Testis (tissue), 3 donors: ENCODE data around the gene UBE2E3. TPM values are rescaled to one million over a fixed set of nuclear protein-coding genes. Genes with fewer than 3 reads are reported as not detected.

Source experiments
- DNase-seq: peaks from one replicate; pipeline ENCODE4 v3.0.0-alpha.2; 2019
- H3K27ac ChIP-seq, 2 donors: fragments of 200-600 bp; sonication (generic); one replicate each; pipeline ENCODE4 v1.5.1; 2019
- H3K27me3 ChIP-seq: fragments of 200-600 bp; sonication (generic); one replicate; pipeline ENCODE4 v1.5.1; 2019
- H3K36me3 ChIP-seq: fragments of 200-600 bp; sonication (generic); one replicate; pipeline ENCODE4 v1.5.1; 2017; ENCODE audit warnings: low read depth; ENCODE audit errors: missing control alignments
- H3K4me1 ChIP-seq: fragments of 200-600 bp; sonication (generic); one replicate; pipeline ENCODE4 v1.5.1; 2019
- H3K4me3 ChIP-seq, 2 donors: fragments of 200-600 bp; sonication (generic); one replicate each; pipeline ENCODE4 v1.5.1; 2017 to 2019
- H3K9me3 ChIP-seq: fragments of 200-600 bp; sonication (generic); one replicate; pipeline ENCODE4 v1.5.1; 2017
- POLR2A ChIP-seq: fragments of 450-650 bp; IDR thresholded peaks from one replicate; pipeline ENCODE4 v1.6.1; 2017; ENCODE audit warnings: antibody characterized with exemption, mild to moderate bottlenecking, moderate library complexity
- WGBS, 2 donors: methylation state at CpG; one replicate each; pipeline ENCODE4 v1.1.5; 2018; 5-methylcytosine and 5-hydroxymethylcytosine counted together
- intact Hi-C: fragments of 100-400 bp; cut with DNase I; formaldehyde crosslinking; loops from one replicate; pipeline ENCODE4 v1.15.1; 2023; ENCODE audit warnings: low total_unique reads
- polyA plus RNA-seq: library from polyadenylated mRNA; stranded (reverse); fragments of 350-450 nt; fragmentation: Illumina TruSeq; extraction: RNeasy Lipid Tissue Mini Kit (QIAGEN cat#74804); gene quantifications from one replicate; pipeline ENCODE4 v1.2.3, GENCODE V29; 2014; ENCODE audit warnings: low read depth, low replicate concordance; ENCODE audit not compliant: insufficient read depth
- total RNA-seq, 2 donors: library from RNA; depleted of rRNA; stranded (reverse); fragments of >200 nt; gene quantifications; one replicate each; pipeline ENCODE4 v1.2.3, GENCODE V29; 2016
- TF ChIP-seq, protein P1 (sequence below), 3 experiments: fragments of 450-650 bp in 2 of 3; fragments of 200-600 bp in 1 of 3; sonication (generic) in 1 of 3; IDR thresholded peaks; one replicate each; pipeline ENCODE4 v1.5.1; 2016 to 2019; ENCODE audit warnings: antibody characterized with exemption in 3 of 3, mild to moderate bottlenecking in 2 of 3, moderate library complexity in 1 of 3

UBE2E3 gene
- total and polyA plus RNA-seq, 3 donors from 2014 or later = 111 to 138 (median 113) TPM

DNA sequence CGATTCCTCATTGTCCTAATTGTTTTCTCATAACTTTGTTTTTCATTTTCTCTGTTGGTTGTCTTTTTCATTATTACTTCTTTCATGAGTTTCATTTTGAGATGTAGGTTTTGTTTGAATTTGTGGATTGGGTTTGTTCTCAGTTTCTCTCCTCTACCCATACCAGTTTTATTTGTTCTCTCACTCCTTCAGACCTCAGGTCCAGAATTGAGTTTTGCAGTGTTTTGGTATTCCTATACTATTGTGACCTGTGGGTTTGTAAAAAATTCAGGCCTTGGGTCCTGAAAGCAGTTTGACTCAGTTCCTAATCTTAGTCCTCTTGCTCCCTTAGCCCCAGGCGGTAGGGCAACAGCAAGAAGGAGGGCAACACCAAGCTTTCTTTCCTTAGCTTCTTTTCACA is 28.3 kb upstream of the UBE2E3 start:
- H3K27me3 ChIP-seq = no peaks in the 10 kb centered on the region
- no peaks in the 10 kb centered on the region for H3K36me3 ChIP-seq
- no peak overlapping the region for H3K27ac ChIP-seq
- TF ChIP-seq, protein P1, sequence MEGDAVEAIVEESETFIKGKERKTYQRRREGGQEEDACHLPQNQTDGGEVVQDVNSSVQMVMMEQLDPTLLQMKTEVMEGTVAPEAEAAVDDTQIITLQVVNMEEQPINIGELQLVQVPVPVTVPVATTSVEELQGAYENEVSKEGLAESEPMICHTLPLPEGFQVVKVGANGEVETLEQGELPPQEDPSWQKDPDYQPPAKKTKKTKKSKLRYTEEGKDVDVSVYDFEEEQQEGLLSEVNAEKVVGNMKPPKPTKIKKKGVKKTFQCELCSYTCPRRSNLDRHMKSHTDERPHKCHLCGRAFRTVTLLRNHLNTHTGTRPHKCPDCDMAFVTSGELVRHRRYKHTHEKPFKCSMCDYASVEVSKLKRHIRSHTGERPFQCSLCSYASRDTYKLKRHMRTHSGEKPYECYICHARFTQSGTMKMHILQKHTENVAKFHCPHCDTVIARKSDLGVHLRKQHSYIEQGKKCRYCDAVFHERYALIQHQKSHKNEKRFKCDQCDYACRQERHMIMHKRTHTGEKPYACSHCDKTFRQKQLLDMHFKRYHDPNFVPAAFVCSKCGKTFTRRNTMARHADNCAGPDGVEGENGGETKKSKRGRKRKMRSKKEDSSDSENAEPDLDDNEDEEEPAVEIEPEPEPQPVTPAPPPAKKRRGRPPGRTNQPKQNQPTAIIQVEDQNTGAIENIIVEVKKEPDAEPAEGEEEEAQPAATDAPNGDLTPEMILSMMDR (IDR thresholded peaks at IDR 0.05) = no peak
- TF ChIP-seq POLR2A = no peak
- DNase-seq = no peak
- intact Hi-C loops = no loop called here
- no peak overlapping the region for H3K4me3 ChIP-seq
- H3K4me1 ChIP-seq = no peaks in the 10 kb centered on the region
- WGBS, 2 donors = 93 to 96% methylated on average over 2 of the region's 2 CpGs
- H3K9me3 ChIP-seq = no peaks in the 10 kb centered on the region

DNA sequence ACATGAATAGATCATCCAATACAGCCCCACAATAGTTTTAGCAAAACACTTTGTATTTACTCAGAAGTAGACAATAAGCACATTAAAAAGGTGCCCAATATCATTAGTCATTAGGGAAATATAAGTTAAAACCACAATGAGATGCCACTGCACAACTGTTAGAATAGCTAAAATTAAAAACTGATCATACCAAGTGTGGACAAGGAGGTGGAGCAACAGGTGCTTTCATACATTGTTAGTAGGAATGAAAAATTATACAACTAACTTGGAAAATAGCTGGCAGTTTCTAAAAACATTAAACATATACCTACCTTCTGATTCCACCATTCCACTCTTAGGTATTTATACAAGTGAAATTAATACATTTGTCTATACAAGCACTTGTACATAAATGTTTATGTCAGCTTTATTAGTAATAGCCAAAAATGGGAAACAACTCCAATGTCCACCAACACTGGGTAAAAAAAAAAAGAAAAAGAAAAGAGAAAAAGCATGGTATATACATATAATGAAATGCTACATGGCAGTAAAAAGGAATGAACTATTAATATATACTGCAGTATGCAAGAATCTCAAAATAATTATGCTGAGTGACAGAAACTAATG is 27.6 kb upstream of the UBE2E3 start:
- Histone ChIP-seq H3K27ac (no peak overlapping the region), H3K27me3 (no peaks in the 10 kb centered on the region), H3K4me3 (no peak overlapping the region), H3K4me1 (no peaks in the 10 kb centered on the region), H3K9me3 (no peaks in the 10 kb centered on the region), H3K36me3 (no peaks in the 10 kb centered on the region)
- intact Hi-C loops = no loop called here
- no peak for DNase-seq
- TF ChIP-seq POLR2A = no peak
- TF ChIP-seq, protein P1 (IDR thresholded peaks at IDR 0.05) = no peak

DNA sequence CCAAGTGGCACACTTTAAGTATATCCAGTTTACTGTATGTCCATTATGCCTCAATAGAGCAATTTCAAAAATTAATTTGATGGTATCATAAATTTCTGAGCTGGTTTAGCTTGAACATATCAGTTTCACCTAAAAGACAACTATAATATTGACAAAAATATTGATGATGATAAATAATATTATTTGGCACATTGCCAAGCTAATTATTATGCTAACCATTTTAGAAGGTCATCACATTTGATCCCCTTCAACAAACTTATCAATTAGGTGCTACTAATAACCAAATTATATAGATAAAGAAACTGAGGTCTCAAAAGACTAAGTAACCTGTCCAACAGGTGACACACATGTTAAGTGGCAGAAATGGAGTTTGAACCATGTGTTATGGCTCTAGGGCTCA is 26.9 kb upstream of the UBE2E3 start:
- Histone ChIP-seq H3K27ac (no peak overlapping the region), H3K4me3 (no peak overlapping the region), H3K4me1 (no peaks in the 10 kb centered on the region), H3K36me3 (no peaks in the 10 kb centered on the region), H3K27me3 (no peaks in the 10 kb centered on the region), H3K9me3 (no peaks in the 10 kb centered on the region)
- no peak for TF ChIP-seq POLR2A
- TF ChIP-seq, protein P1 (IDR thresholded peaks at IDR 0.05) = no peak
- intact Hi-C loops = no loop called here
- DNase-seq = no peak

DNA sequence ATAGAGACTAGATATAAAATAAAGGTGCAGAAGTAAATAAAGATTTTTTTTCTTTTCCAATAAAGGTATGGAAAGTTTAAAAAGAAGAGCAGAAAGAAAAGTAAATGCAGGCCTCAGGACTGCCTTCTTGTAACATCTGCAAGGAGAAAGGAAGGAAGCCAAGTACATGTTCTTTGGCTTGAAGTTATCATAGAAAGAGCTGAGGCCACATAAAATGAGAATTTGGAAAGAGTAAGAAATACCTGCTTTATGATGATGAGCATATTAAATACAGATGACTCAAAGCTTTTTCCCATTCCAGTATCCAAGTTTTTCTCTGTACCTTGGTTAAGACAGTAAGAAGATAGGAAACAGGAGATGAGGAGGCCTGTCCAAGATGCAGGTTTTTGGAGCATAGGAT is 25.3 kb upstream of the UBE2E3 start:
- DNase-seq = no peak
- no peaks in the 10 kb centered on the region for H3K4me1 ChIP-seq
- no peak for TF ChIP-seq POLR2A
- TF ChIP-seq, protein P1 (IDR thresholded peaks at IDR 0.05) = no peak
- H3K36me3 ChIP-seq = no peaks in the 10 kb centered on the region
- H3K27ac ChIP-seq = no peak overlapping the region
- H3K4me3 ChIP-seq = no peak overlapping the region
- H3K27me3 ChIP-seq = no peaks in the 10 kb centered on the region
- intact Hi-C loops = no loop called here
- no peaks in the 10 kb centered on the region for H3K9me3 ChIP-seq

DNA sequence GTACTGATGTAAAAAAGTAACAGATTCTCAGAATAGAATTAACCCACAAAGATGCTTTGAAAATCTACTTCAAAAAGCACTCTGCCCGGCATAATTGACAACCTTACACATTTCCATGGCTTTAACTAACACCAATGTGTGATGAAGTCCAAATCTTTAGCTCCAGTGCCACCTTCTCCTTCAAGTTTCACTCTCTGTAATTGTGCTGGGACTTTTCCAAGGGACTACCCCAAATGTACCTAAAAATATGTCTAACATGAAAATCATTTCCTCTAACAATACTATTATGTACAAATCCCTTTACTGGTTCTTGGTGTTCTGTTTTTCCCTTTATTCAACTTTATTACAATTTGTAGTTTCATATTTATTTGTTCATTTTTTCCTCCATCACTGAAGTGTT is 20.6 kb upstream of the UBE2E3 start:
- DNase-seq = no peak
- WGBS, 2 donors = 85 to 97% methylated on average over 1 of the region's 1 CpG
- Histone ChIP-seq H3K4me1 (no peaks in the 10 kb centered on the region), H3K36me3 (no peaks in the 10 kb centered on the region), H3K9me3 (no peaks in the 10 kb centered on the region), H3K4me3 (no peak overlapping the region), H3K27ac (no peak overlapping the region), H3K27me3 (no peaks in the 10 kb centered on the region)
- TF ChIP-seq POLR2A = no peak
- TF ChIP-seq, protein P1 (IDR thresholded peaks at IDR 0.05) = no peak
- intact Hi-C loops = no loop called here
